Activated naive CD8-positive, alpha-beta T cell treated with anti-CD3 and anti-CD28 coated beads for 36 hours (primary cell): Measurements from ENCODE around the gene EIF2S1. TPM values are rescaled to one million over a fixed set of nuclear protein-coding genes. Genes with fewer than 3 reads are reported as not detected.
"Not testable (repeated sequence)": the region's sequence is repeated elsewhere in the genome, so short reads cannot be mapped to it uniquely, and the experiment has no call there.

Experiments
- DNase-seq: peaks from one replicate; pipeline ENCODE4 v3.0.0; 2021
- H3K27ac Mint-ChIP-seq: one replicate; pipeline ENCODE4 v1.8.0; 2022; ENCODE audit warnings: mild to moderate bottlenecking, moderate library complexity, mixed read lengths
- H3K27me3 Mint-ChIP-seq: one replicate; pipeline ENCODE4 v1.8.0; 2022; ENCODE audit warnings: mild to moderate bottlenecking, mixed read lengths
- H3K36me3 Mint-ChIP-seq: one replicate; pipeline ENCODE4 v1.8.0; 2021; ENCODE audit warnings: mild to moderate bottlenecking, mixed read lengths
- H3K4me1 Mint-ChIP-seq: one replicate; pipeline ENCODE4 v1.8.0; 2021; ENCODE audit warnings: mixed read lengths
- H3K4me3 Mint-ChIP-seq: one replicate; pipeline ENCODE4 v1.8.0; 2022; ENCODE audit warnings: mild to moderate bottlenecking, moderate library complexity, mixed read lengths
- H3K9me3 Mint-ChIP-seq: one replicate; pipeline ENCODE4 v1.8.0; 2022; ENCODE audit warnings: mixed read lengths
- total RNA-seq, 2 experiments: library from RNA; stranded (reverse); gene quantifications; one replicate each; pipeline ENCODE4 v1.2.3, GENCODE V29; 2021

EIF2S1 gene
- total RNA-seq, 2 experiments from 2014 or later: 299 to 302 TPM

DNA sequence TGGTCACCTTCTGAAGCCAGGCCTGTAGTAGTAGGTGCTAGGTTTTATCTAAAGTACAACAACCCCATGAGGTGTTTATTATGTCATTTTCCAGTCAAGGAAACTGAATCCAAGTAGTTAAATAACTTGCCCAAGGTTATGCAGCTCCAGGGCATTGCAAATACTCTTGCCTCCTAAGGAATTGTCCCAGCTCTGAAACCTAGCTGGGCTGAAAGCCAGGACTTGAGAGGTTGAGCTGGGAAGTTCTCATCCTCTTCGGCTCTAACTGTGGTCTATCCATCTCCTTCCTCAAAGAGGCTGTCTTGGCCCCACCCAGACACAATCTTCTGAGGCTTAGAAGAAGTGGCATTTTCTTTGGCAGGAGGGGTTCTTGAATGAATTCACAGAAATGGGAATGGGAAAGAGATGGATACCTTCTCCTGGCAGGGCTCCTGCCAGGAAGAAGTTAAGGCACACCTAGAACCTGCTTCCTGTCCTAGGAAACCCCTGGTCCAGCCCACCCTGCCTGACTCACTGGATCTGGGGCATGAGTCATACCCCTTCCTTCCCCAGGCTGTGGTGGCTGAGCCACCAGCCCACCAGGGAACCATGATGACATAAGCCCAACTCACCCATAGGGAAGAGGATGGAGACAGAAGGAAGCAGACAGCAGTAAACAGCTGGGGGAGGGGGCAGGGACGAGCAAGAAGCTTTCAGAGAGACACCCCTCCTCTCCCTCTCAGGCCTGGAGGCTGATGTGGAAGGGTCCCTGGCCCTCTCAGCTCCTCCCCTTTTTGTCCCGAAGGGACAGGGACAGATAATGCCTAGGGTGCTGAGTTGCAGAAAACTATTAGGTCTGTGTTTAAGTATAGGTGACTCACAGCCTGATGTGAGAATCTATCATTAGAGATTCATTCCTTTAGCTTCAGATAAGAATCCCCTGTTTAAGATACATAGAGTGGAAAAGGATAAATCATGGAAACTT is 54.0 kb downstream of the EIF2S1 start:
- Mint-ChIP-seq H3K4me3 (no peak overlapping the region), H3K4me1 (peaks cover 15% of the 10 kb centered on the region), H3K9me3 (no peaks in the 10 kb centered on the region), H3K27me3 (peaks cover 11% of the 10 kb centered on the region), H3K36me3 (no peaks in the 10 kb centered on the region), H3K27ac (peak overlapping the region; percentile 45)
- DNase-seq: peak; percentile 63

DNA sequence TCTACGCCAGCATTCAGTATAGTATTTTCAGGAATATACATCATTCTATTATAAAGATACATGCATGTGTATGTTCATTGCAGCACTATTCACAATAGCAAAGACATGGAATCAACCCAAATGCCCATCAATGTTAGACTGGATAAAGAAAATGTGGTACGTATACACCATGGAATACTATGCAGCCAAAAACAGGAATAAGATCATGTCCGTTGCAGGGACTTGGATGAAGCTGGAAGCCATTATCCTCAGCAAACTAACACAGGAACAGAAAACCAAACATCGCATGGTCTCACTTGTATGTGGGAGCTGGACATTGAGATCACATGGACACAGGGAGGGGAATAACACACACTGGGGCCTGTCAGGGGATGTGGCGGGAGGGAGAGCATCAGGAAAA is 55.5 kb downstream of the EIF2S1 start:
- not testable (repeated sequence) for DNase-seq, H3K4me3 Mint-ChIP-seq, H3K9me3 Mint-ChIP-seq, H3K36me3 Mint-ChIP-seq, H3K27ac Mint-ChIP-seq
- H3K4me1 Mint-ChIP-seq: peaks cover 15% of the 10 kb centered on the region
- H3K27me3 Mint-ChIP-seq: peaks cover 11% of the 10 kb centered on the region

GRCh38 chr14:67416085-67416484 is 56.0 kb downstream of the EIF2S1 start:
- Mint-ChIP-seq H3K4me1 (peaks cover 15% of the 10 kb centered on the region), H3K36me3 (no peaks in the 10 kb centered on the region), H3K9me3 (no peaks in the 10 kb centered on the region), H3K27ac (no peak overlapping the region), H3K27me3 (peaks cover 7% of the 10 kb centered on the region), H3K4me3 (no peak overlapping the region)
- no peak for DNase-seq

GRCh38 chr14:67416810-67417209 is 56.7 kb downstream of the EIF2S1 start:
- DNase-seq: no peak
- H3K9me3 Mint-ChIP-seq: no peaks in the 10 kb centered on the region
- H3K36me3 Mint-ChIP-seq: no peaks in the 10 kb centered on the region
- H3K4me3 Mint-ChIP-seq: no peak overlapping the region
- no peak overlapping the region for H3K27ac Mint-ChIP-seq
- H3K4me1 Mint-ChIP-seq: peaks cover 14% of the 10 kb centered on the region
- H3K27me3 Mint-ChIP-seq: peaks cover 4% of the 10 kb centered on the region

DNA sequence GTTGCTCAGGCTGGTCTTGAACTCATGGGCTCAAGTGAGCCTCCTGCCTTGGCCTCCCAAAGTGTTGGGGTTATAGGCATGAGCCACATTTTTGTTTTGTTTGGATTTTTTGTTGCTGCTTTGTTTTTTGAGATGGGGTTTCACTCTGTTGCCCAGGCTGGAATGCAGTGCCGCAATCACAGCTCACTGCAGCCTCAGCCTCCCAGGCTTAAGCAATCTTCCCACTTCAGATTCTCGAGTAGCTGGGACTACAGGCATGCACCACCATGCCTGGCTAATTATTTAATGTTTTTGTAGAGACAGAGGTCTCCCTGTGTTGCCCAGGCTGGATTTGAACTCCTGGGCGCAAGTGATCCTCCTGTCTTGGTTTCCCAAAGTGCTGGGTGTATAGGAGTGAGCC is 57.5 kb downstream of the EIF2S1 start:
- Mint-ChIP-seq H3K9me3 (no peaks in the 10 kb centered on the region), H3K36me3 (no peaks in the 10 kb centered on the region), H3K4me3 (no peak overlapping the region), H3K27ac (no peak overlapping the region), H3K4me1 (peaks cover 10% of the 10 kb centered on the region), H3K27me3 (no peaks in the 10 kb centered on the region)
- DNase-seq: no peak

GRCh38 chr14:67418401-67419191 is 58.5 kb downstream of the EIF2S1 start:
- H3K36me3 Mint-ChIP-seq: no peaks in the 10 kb centered on the region
- H3K27me3 Mint-ChIP-seq: peaks cover 6% of the 10 kb centered on the region

DNA sequence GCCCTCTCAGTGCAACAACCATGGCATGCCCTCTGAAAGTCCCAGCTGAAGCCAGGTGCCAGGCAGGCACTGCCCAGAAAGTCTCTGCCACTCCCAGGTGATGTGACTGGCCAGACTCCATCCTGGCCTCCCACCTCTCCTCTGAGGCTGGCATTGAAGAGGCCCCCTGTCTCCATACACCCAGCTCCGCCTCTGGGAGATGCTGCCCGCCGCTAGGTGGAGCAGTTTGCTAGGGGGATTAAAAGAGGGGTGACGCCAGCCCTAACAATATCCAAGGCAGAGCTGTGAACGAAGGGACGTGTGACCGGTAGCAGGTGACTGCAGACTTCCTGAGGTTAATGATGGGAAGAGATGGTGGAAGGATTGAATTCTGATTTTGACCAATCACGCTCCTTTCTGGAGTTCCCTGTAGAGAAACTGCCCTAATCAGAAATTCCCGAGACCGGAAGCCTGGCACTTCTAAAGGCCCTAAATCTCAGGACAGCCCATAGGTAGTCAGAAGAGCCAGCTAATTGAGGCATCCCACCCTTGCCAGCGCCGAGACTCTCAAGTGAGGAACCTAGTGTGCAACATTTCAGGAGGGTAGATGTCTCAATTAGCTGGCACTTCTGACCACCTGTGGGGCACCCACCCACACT is 60.1 kb downstream of the EIF2S1 start:
- Mint-ChIP-seq H3K9me3 (no peaks in the 10 kb centered on the region), H3K27ac (no peak overlapping the region), H3K27me3 (peaks cover 13% of the 10 kb centered on the region), H3K4me3 (no peak overlapping the region), H3K4me1 (no peaks in the 10 kb centered on the region), H3K36me3 (no peaks in the 10 kb centered on the region)
- DNase-seq: peak; percentile 44

More at GRCh38 chr14:67418401-67419191, 58.5 kb downstream of the EIF2S1 start:
- H3K27ac Mint-ChIP-seq: no peak overlapping the region
- DNase-seq: no peak
- peaks cover 10% of the 10 kb centered on the region for H3K4me1 Mint-ChIP-seq
- H3K9me3 Mint-ChIP-seq: no peaks in the 10 kb centered on the region
- H3K4me3 Mint-ChIP-seq: no peak overlapping the region

DNA sequence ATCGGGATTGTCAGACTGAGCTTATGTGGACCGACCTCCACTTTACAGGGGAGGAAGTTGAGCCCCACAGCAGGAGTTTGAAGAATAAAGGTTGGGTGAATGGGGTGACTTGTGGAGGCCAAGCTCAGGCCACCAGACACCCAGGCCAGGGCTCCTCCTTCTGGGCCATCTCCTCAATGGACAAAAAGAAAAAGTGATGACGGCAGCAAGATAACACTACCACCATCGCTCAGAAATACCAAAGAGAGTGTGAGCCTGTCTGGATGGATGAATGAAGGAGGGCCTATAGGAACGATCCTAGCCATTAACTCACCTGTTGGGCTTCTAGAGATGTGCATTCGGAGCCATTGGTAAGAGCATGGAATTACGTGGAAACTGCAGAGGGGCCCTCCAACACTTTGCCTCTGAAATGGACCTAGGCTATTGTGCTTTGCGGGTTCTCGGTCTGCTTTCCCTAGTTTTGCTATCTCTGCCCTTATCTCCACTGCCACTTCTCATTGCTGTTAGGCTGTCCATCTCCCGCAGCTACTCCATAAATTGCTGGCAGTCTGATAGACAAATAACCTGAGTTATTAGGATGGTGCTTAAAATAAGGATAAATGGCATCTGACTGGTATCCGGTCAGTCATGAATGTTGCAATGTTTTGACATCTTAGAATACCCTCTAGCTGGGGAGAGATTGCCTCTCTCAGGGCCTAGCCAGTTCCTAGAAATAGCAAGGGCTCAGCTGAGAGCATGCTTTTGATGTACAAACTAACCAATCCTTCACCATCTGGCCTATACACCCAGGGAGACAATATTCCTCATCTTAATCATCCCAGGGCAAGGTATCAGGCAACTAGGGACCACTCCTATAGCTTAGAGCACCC is 61.5 kb downstream of the EIF2S1 start:
- Mint-ChIP-seq H3K36me3 (no peaks in the 10 kb centered on the region), H3K4me3 (no peak overlapping the region), H3K4me1 (no peaks in the 10 kb centered on the region), H3K9me3 (no peaks in the 10 kb centered on the region), H3K27ac (no peak overlapping the region), H3K27me3 (peaks cover 23% of the 10 kb centered on the region)
- DNase-seq: no peak

DNA sequence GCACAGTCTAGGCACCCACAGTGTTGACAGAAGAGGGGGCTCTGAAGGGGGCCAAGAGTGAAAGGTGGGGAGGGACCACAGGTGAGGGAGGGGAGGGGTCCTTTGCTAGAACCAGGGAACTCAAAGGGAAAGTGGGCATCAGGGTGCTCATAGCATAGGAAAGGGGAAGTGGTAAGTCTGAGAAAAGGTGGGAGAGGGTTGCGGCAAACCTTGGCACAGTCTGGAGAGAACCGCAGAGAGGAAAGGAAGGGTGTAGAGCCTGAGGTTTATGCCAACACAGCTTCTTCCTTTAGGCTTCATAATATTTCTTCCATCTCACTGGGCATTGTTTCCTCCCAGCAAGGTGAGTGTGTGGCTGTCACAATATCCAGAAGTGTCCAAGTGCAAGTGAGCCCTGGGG is 63.3 kb downstream of the EIF2S1 start:
- no peaks in the 10 kb centered on the region for H3K4me1 Mint-ChIP-seq
- no peaks in the 10 kb centered on the region for H3K36me3 Mint-ChIP-seq
- no peak for DNase-seq
- no peaks in the 10 kb centered on the region for H3K9me3 Mint-ChIP-seq
- H3K4me3 Mint-ChIP-seq: no peak overlapping the region
- H3K27me3 Mint-ChIP-seq: peaks cover 27% of the 10 kb centered on the region
- H3K27ac Mint-ChIP-seq: no peak overlapping the region

GRCh38 chr14:67424539-67424938 is 64.4 kb downstream of the EIF2S1 start:
- H3K4me1 Mint-ChIP-seq: no peaks in the 10 kb centered on the region
- H3K27ac Mint-ChIP-seq: no peak overlapping the region
- no peaks in the 10 kb centered on the region for H3K36me3 Mint-ChIP-seq
- H3K9me3 Mint-ChIP-seq: no peaks in the 10 kb centered on the region
- H3K27me3 Mint-ChIP-seq: peaks cover 27% of the 10 kb centered on the region
- DNase-seq: no peak
- no peak overlapping the region for H3K4me3 Mint-ChIP-seq

GRCh38 chr14:67425608-67426007 is 65.5 kb downstream of the EIF2S1 start:
- Mint-ChIP-seq H3K9me3 (no peaks in the 10 kb centered on the region), H3K27me3 (peaks cover 27% of the 10 kb centered on the region), H3K36me3 (no peaks in the 10 kb centered on the region), H3K27ac (no peak overlapping the region), H3K4me1 (no peaks in the 10 kb centered on the region), H3K4me3 (no peak overlapping the region)
- no peak for DNase-seq

- DNase-seq: no peak
- Mint-ChIP-seq H3K9me3 (no peaks in the 10 kb centered on the region), H3K27ac (no peak overlapping the region), H3K4me1 (no peaks in the 10 kb centered on the region), H3K36me3 (no peaks in the 10 kb centered on the region), H3K27me3 (peaks cover 27% of the 10 kb centered on the region), H3K4me3 (no peak overlapping the region)
These were observed 66.0 kb downstream of the EIF2S1 start for GRCh38 chr14:67426161-67426560.

DNA sequence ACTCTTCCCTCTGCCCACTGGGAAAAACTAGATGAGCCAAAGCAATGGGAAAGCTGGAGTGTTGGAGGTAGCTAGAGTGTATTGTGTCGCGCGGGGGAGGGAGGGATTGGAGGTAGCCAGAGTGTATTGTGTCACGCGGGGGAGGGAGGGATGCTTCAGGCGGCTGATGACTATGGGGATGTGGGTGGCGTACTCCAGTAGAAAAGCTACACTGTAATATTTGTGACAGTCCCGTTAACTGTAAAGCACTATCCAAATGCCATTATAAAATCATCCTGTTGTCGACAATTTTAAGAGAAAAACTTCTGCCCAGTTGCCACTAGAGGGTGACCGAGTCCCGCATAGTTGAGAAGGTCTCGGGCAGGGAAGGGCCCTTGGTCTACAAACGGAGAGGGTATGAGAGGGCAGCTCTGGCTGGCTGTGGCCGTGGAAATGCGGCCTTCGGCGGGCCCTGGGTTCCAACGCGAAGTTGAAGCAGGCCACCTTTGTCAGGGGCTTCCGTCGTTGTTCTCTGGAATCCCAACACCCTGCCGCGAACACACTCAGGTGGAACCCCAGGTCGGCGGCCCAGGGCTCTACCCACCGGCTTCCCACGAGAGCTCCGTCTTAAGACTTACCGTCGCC is 67.0 kb downstream of the EIF2S1 start:
- peaks cover 27% of the 10 kb centered on the region for H3K27me3 Mint-ChIP-seq
- H3K4me3 Mint-ChIP-seq: no peak overlapping the region
- DNase-seq: peak; percentile 70
- H3K27ac Mint-ChIP-seq: no peak overlapping the region
- no peaks in the 10 kb centered on the region for H3K36me3 Mint-ChIP-seq
- no peaks in the 10 kb centered on the region for H3K9me3 Mint-ChIP-seq
- no peaks in the 10 kb centered on the region for H3K4me1 Mint-ChIP-seq

GRCh38 chr14:67428501-67429031 is 68.4 kb downstream of the EIF2S1 start:
- Mint-ChIP-seq H3K4me1 (no peaks in the 10 kb centered on the region), H3K27ac (no peak overlapping the region), H3K36me3 (no peaks in the 10 kb centered on the region), H3K4me3 (no peak overlapping the region), H3K27me3 (peaks cover 20% of the 10 kb centered on the region), H3K9me3 (no peaks in the 10 kb centered on the region)
- no peak for DNase-seq
